K562 (cell line): ENCODE measurements around the gene MYOM3. TPM values are rescaled to one million over a fixed set of nuclear protein-coding genes. Genes with fewer than 3 reads are reported as not detected.

ENCODE experiments used
- ATAC-seq: fragments of 200-7000 bp; cut with Tn5 transposase; 3 replicates; pipeline ENCODE4 v1.9.1; 2020; ENCODE audit warnings: moderate library complexity
- BruUV-seq: library from RNA; stranded (reverse); fragments of 400-500 nt; replicated peaks from 2 replicates; lab custom pipeline; 2021; lab: Mats Ljungman, UMichigan
- CTCF ChIA-PET: fragments of 300-600 bp; formaldehyde crosslinking; extraction: SDS; loops from one replicate; lab custom pipeline; 2021; ENCODE audit warnings: low intra/inter-chr PET ratio; lab: Yijun Ruan, JAX
- POLR2A ChIA-PET: fragments of 300-600, 350-650 bp; sonication (Branson Sonifier 250); formaldehyde crosslinking; extraction: SDS; loops from one replicate; lab custom pipeline; 2021; ENCODE audit warnings: antibody characterized with exemption, inconsistent platforms; lab: Yijun Ruan, JAX
- DNase-seq, 4 experiments: peaks; one replicate each; pipeline versions ENCODE4 v3.0.0 to v3.0.0-alpha.2; 2011 to 2018; ENCODE audit warnings: low spot score in 3 of 4, mixed read lengths in 3 of 4; ENCODE audit errors: extremely low read depth in 1 of 4
- FAIRE-seq: peaks from 2 replicates; lab custom pipeline; 2011; peaks lifted over from hg19 to GRCh38; lab: Jason Lieb, UNC
- H2AFZ ChIP-seq: 2 replicates; pipeline ENCODE4 v1.6.0; 2011; ENCODE audit warnings: low read depth, low read length, control low read depth, inconsistent platforms
- H3K27ac ChIP-seq: fragments of 200-600 bp; 3 replicates; pipeline ENCODE4 v1.8.0; 2011; ENCODE audit warnings: low read depth, mild to moderate bottlenecking, control low read depth, inconsistent platforms, low read length, moderate library complexity, mixed read lengths; ENCODE audit errors: extremely low read depth
- H3K27me3 ChIP-seq, 2 experiments: fragments of 300-600 bp in 1 of 2; 2 replicates in 1 of 2; 3 replicates in 1 of 2; pipeline versions ENCODE4 v1.6.0 to v1.8.0; 2011; ENCODE audit warnings: inconsistent platforms in 2 of 2, low read length in 2 of 2, mild to moderate bottlenecking in 1 of 2, mixed read lengths in 1 of 2, moderate library complexity in 1 of 2; ENCODE audit not compliant: control insufficient read depth in 2 of 2, insufficient read depth in 2 of 2
- H3K36me3 ChIP-seq: fragments of 300-600 bp; 3 replicates; pipeline ENCODE4 v1.8.0; 2011; ENCODE audit warnings: mild to moderate bottlenecking, low read length, inconsistent platforms; ENCODE audit not compliant: control insufficient read depth, insufficient read depth
- H3K4me1 ChIP-seq, 2 experiments: fragments of 200-600 bp in 1 of 2; replicated peaks in 1 of 2; 2 replicates in 1 of 2; 3 replicates in 1 of 2; pipeline versions ENCODE4 v1.5.1 to v1.8.0; 2011; ENCODE audit warnings: inconsistent platforms in 2 of 2, low read length in 2 of 2, mild to moderate bottlenecking in 1 of 2, mixed read lengths in 1 of 2, moderate library complexity in 1 of 2; ENCODE audit not compliant: control insufficient read depth in 2 of 2, insufficient read depth in 2 of 2
- H3K4me2 ChIP-seq: 2 replicates; pipeline ENCODE4 v1.6.1; 2011; ENCODE audit warnings: low read length, control low read depth, inconsistent platforms, mixed read lengths; ENCODE audit not compliant: insufficient read depth
- H3K4me3 ChIP-seq: fragments of 200-600 bp; sonication (generic), shearing (Covaris generic); 2 replicates; pipeline ENCODE4 v1.5.1; 2016; ENCODE audit warnings: control low read depth, inconsistent platforms
- H3K79me2 ChIP-seq: fragments of 200-600 bp; 3 replicates; pipeline ENCODE4 v1.8.0; 2011; ENCODE audit warnings: low read length, inconsistent platforms; ENCODE audit not compliant: control insufficient read depth, insufficient read depth
- H3K9ac ChIP-seq, 2 experiments: 2 replicates each; pipeline versions ENCODE4 v1.6.0 to v1.6.1; 2011; ENCODE audit warnings: low read depth in 2 of 2, low read length in 2 of 2, control low read depth in 1 of 2, inconsistent platforms in 1 of 2, mild to moderate bottlenecking in 1 of 2, mixed read lengths in 1 of 2; ENCODE audit not compliant: insufficient read depth in 1 of 2
- H3K9me1 ChIP-seq: one replicate; pipeline ENCODE4 v1.6.0; 2011; ENCODE audit warnings: inconsistent platforms, mild to moderate bottlenecking, low read length, moderate library complexity; ENCODE audit not compliant: control insufficient read depth, insufficient read depth
- H3K9me3 ChIP-seq: replicated peaks from 2 replicates; pipeline ENCODE4 v1.5.1; 2011; ENCODE audit warnings: low read depth, low read length, inconsistent platforms; ENCODE audit not compliant: control insufficient read depth, insufficient read depth
- H4K20me1 ChIP-seq: replicated peaks from 2 replicates; pipeline ENCODE4 v1.6.1; 2011; ENCODE audit warnings: low read length, inconsistent platforms, mixed read lengths; ENCODE audit not compliant: control insufficient read depth, insufficient read depth
- EGR1 ChIP-seq: fragments of 450-650 bp; conservative IDR thresholded peaks from 2 replicates; pipeline ENCODE4 v1.6.1; 2017; ENCODE audit warnings: mild to moderate bottlenecking
- EP300 ChIP-seq: IDR thresholded peaks from 2 replicates; pipeline ENCODE4 v1.6.1; 2012; ENCODE audit warnings: low read length, improper control_type of control experiment
- KLF6 ChIP-seq: fragments of 250-450 bp; sonication (Bioruptor Pico); IDR thresholded peaks from 2 replicates; pipeline ENCODE4 v1.4.0; 2020; ENCODE audit warnings: mild to moderate bottlenecking, moderate library complexity, borderline replicate concordance
- NFE2L1 ChIP-seq: fragments of 450-650 bp; IDR thresholded peaks from 2 replicates; pipeline ENCODE4 v1.6.1; 2016; ENCODE audit warnings: missing genetic modification characterization, low read depth, mild to moderate bottlenecking, missing compliant biosample characterization, moderate library complexity, borderline replicate concordance
- RFX1 ChIP-seq: fragments of 450-650 bp; IDR thresholded peaks from 2 replicates; pipeline ENCODE4 v1.6.1; 2016; ENCODE audit warnings: mild to moderate bottlenecking, moderate library complexity
- SMARCA5 ChIP-seq: fragments of 450-650 bp; IDR thresholded peaks from 2 replicates; pipeline ENCODE4 v1.6.1; 2016
- ZNF143 ChIP-seq: sonication (generic); formaldehyde crosslinking; IDR thresholded peaks from 2 replicates; pipeline ENCODE4 v1.9.0; 2022; ENCODE audit warnings: mild to moderate bottlenecking, missing genetic modification reagents
- WGBS: fragments of 100-300 bp; shearing (Covaris generic); methylation state at CpG from one replicate; pipeline ENCODE4 v1.1.6; 2016; ENCODE audit warnings: low coverage, mixed read lengths; ENCODE audit not compliant: insufficient coverage; ENCODE audit errors: missing lambda C conversion rate; 5-methylcytosine and 5-hydroxymethylcytosine counted together
- in situ Hi-C: fragments of 300-500 bp; cut with MboI; formaldehyde crosslinking; loops from 4 replicates; pipeline ENCODE4 v1.15.0; 2018; ENCODE audit warnings: inconsistent platforms, mixed read lengths
- intact Hi-C: fragments of 100-400 bp; cut with micrococcal nuclease; formaldehyde crosslinking; loops from 2 replicates; pipeline ENCODE4 v1.14.2; 2022
- polyA plus RNA-seq, 8 experiments: library from polyadenylated mRNA; depleted of rRNA in 4 of 8; stranded (reverse) in 5 of 8; unstranded in 3 of 8; fragments of >200 nt; fragmentation: Nextera tagmentation in 2 of 8; fragmentation: Illumina TruSeq in 1 of 8; extraction: Ambion mirVana in 2 of 8; extraction: Trizol in 1 of 8; gene quantifications; 2 replicates each; pipeline versions ENCODE4 v1.2.1 to v1.2.3, GENCODE V29; 2011 to 2014; ENCODE audit warnings: inconsistent platforms in 1 of 8, missing spikeins in 1 of 8
- total RNA-seq, 7 experiments: library from RNA; depleted of rRNA in 6 of 7; stranded (reverse); fragments of >200 nt in 6 of 7; fragmentation: Illumina TruSeq in 2 of 7; extraction: Trizol in 2 of 7; gene quantifications; 2 replicates each; pipeline versions ENCODE4 v1.2.1 to v1.2.3, GENCODE V29; 2011 to 2021; ENCODE audit warnings: low replicate concordance in 1 of 7
- TF ChIP-seq, protein P1 (sequence below): sonication (generic); formaldehyde crosslinking; IDR thresholded peaks from 2 replicates; pipeline ENCODE4 v1.8.0; 2022; ENCODE audit warnings: mild to moderate bottlenecking, missing genetic modification reagents
- TF ChIP-seq, protein P2 (sequence below): fragments of 450-650 bp; IDR thresholded peaks from 2 replicates; pipeline ENCODE4 v1.6.1; 2016; ENCODE audit warnings: low read depth, mild to moderate bottlenecking, moderate library complexity
- TF ChIP-seq, protein P3 (sequence below): fragments of 250-450 bp; sonication (Bioruptor Pico); IDR thresholded peaks from 2 replicates; pipeline ENCODE4 v1.4.0; 2020
- TF ChIP-seq, protein P4 (sequence below): sonication (generic); formaldehyde crosslinking; IDR thresholded peaks from 2 replicates; pipeline ENCODE4 v1.8.1; 2022; ENCODE audit warnings: missing genetic modification reagents

Gene MYOM3
- total and polyA plus RNA-seq, 9 of the 15 experiments (the other 6 are each of a cell fraction or from before 2014, with no cell fraction given), result 0.01 TPM; not detected in 8

DNA sequence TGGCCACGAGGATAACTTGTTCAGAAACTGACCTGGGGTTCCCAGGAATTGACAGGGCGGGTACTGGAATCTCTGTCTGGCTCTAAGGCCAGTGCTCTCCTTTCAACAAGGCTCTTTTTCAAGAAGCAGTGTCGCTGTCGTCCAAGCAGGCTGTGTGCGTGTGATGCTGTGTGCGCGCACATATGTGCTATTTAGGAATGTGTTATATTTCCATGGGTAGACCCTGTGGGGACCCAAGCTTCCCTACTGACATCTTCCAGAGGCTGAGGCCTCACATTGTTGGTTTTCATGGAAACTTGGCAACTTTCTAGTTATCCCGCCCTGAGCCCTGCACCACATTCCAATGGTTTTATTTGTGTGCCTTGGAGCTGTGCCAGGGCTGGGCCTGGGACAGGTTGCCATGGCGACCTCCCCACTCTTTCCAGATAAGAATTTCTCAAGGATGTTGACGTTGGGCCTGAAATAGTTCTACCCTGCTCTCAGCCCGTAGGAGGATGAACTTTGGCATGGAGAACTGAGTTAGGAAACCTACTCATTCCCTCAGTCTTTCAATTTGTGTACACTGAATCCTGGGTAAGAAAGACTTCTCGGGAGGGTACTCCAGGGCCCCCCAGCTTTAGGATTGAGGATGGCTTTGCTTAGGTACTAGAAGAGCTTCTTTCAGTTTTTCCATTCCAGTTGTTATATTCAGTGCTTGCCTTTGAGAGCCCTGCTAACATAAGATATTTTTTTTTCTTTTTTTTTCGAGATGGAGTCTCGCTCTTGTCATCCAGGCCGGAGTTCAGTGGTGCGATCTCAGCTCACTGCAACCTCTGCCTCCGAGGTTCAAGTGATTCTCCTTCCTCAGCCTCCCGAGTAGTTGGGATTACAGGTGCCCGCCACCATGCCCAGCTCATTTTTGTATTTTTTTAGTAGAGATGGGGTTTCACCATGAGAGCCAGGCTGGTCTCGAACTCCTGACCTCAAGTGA lies 93.0 kb downstream of the MYOM3 start:
- no TSS peak for BruUV-seq
- ATAC-seq, result peak; percentile 66
- no peak overlapping the region for H3K4me3 ChIP-seq
- peak; percentile 75 for FAIRE-seq
- intact Hi-C loops (no loop called here), in situ Hi-C loops (no loop called here)
- WGBS, result 42% methylated on average over 20 of the region's 20 CpGs
- peak overlapping the region; percentile 42 for H2AFZ ChIP-seq
- peaks cover 14 to 27% of the 10 kb centered on the region in 2 experiments for H3K27me3 ChIP-seq
- no peaks in the 10 kb centered on the region for H3K9me1 ChIP-seq
- H4K20me1 ChIP-seq, result no peaks in the 10 kb centered on the region
- peak; percentile 72 to 82 (median 75) for DNase-seq
- no peak overlapping the region for H3K9ac ChIP-seq
- no peaks in the 10 kb centered on the region for H3K9me3 ChIP-seq
- no peaks in the 10 kb centered on the region for H3K79me2 ChIP-seq
- ChIA-PET CTCF (no interaction called here), POLR2A (interaction anchor here (0.6 to 1.4 kb wide), 5 partner anchors 16 to 390 kb away, joined by 3 to 5 read pairs (median 3); partner anchors contain the start of gene SRSF10)
- peaks cover 6 to 9% of the 10 kb centered on the region in 2 experiments; a peak in 3 of 5 replicates for H3K4me1 ChIP-seq
- H3K27ac ChIP-seq, result no peak overlapping the region
- H3K4me2 ChIP-seq, result peak overlapping the region; percentile 7; the same call in 1 of the 2 replicates
- H3K36me3 ChIP-seq, result no peaks in the 10 kb centered on the region
- TF ChIP-seq EP300 (peak; percentile 8; the same call in 1 of the 2 replicates), NFE2L1 (tag) (0 out of 2 replicates have a peak, but pooled peaks have one; percentile 3), KLF6 (CRISPR knock-in tag) (no peak), SMARCA5 (no peak), EGR1 (peak; percentile 31; the same call in 1 of the 2 replicates), RFX1 (peak; percentile 96), ZNF143 (CRISPR knock-in tag) (no peak)
- TF ChIP-seq, protein P1, sequence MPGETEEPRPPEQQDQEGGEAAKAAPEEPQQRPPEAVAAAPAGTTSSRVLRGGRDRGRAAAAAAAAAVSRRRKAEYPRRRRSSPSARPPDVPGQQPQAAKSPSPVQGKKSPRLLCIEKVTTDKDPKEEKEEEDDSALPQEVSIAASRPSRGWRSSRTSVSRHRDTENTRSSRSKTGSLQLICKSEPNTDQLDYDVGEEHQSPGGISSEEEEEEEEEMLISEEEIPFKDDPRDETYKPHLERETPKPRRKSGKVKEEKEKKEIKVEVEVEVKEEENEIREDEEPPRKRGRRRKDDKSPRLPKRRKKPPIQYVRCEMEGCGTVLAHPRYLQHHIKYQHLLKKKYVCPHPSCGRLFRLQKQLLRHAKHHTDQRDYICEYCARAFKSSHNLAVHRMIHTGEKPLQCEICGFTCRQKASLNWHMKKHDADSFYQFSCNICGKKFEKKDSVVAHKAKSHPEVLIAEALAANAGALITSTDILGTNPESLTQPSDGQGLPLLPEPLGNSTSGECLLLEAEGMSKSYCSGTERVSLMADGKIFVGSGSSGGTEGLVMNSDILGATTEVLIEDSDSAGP (CRISPR knock-in tag), result no peak
- TF ChIP-seq, protein P2, sequence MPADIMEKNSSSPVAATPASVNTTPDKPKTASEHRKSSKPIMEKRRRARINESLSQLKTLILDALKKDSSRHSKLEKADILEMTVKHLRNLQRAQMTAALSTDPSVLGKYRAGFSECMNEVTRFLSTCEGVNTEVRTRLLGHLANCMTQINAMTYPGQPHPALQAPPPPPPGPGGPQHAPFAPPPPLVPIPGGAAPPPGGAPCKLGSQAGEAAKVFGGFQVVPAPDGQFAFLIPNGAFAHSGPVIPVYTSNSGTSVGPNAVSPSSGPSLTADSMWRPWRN, result no peak
- TF ChIP-seq, protein P3, sequence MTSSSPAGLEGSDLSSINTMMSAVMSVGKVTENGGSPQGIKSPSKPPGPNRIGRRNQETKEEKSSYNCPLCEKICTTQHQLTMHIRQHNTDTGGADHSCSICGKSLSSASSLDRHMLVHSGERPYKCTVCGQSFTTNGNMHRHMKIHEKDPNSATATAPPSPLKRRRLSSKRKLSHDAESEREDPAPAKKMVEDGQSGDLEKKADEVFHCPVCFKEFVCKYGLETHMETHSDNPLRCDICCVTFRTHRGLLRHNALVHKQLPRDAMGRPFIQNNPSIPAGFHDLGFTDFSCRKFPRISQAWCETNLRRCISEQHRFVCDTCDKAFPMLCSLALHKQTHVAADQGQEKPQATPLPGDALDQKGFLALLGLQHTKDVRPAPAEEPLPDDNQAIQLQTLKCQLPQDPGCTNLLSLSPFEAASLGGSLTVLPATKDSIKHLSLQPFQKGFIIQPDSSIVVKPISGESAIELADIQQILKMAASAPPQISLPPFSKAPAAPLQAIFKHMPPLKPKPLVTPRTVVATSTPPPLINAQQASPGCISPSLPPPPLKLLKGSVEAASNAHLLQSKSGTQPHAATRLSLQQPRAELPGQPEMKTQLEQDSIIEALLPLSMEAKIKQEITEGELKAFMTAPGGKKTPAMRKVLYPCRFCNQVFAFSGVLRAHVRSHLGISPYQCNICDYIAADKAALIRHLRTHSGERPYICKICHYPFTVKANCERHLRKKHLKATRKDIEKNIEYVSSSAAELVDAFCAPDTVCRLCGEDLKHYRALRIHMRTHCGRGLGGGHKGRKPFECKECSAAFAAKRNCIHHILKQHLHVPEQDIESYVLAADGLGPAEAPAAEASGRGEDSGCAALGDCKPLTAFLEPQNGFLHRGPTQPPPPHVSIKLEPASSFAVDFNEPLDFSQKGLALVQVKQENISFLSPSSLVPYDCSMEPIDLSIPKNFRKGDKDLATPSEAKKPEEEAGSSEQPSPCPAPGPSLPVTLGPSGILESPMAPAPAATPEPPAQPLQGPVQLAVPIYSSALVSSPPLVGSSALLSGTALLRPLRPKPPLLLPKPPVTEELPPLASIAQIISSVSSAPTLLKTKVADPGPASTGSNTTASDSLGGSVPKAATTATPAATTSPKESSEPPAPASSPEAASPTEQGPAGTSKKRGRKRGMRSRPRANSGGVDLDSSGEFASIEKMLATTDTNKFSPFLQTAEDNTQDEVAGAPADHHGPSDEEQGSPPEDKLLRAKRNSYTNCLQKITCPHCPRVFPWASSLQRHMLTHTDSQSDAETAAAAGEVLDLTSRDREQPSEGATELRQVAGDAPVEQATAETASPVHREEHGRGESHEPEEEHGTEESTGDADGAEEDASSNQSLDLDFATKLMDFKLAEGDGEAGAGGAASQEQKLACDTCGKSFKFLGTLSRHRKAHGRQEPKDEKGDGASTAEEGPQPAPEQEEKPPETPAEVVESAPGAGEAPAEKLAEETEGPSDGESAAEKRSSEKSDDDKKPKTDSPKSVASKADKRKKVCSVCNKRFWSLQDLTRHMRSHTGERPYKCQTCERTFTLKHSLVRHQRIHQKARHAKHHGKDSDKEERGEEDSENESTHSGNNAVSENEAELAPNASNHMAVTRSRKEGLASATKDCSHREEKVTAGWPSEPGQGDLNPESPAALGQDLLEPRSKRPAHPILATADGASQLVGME, result peak; percentile 66; the same call in 1 of the 2 replicates
- TF ChIP-seq, protein P4, sequence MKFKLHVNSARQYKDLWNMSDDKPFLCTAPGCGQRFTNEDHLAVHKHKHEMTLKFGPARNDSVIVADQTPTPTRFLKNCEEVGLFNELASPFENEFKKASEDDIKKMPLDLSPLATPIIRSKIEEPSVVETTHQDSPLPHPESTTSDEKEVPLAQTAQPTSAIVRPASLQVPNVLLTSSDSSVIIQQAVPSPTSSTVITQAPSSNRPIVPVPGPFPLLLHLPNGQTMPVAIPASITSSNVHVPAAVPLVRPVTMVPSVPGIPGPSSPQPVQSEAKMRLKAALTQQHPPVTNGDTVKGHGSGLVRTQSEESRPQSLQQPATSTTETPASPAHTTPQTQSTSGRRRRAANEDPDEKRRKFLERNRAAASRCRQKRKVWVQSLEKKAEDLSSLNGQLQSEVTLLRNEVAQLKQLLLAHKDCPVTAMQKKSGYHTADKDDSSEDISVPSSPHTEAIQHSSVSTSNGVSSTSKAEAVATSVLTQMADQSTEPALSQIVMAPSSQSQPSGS (CRISPR knock-in tag), result no peak
